DOHH2 (cell line): ENCODE data around the gene EXOC6B.

ENCODE experiments used
- CTCF ChIP-seq: fragments of 200-600 bp; sonication (generic); IDR thresholded peaks from one replicate; pipeline ENCODE4 v1.5.1; 2014; ENCODE audit warnings: antibody characterized with exemption, mild to moderate bottlenecking, low read depth, low read length; ENCODE audit not compliant: poor library complexity, severe bottlenecking
- EZH2phosphoT487 ChIP-seq: fragments of 200-600 bp; sonication (generic); IDR thresholded peaks from 2 replicates; pipeline ENCODE4 v1.6.1; 2017; ENCODE audit warnings: borderline replicate concordance, mild to moderate bottlenecking, antibody characterized with exemption, low read length, moderate library complexity, mixed read lengths

DNA sequence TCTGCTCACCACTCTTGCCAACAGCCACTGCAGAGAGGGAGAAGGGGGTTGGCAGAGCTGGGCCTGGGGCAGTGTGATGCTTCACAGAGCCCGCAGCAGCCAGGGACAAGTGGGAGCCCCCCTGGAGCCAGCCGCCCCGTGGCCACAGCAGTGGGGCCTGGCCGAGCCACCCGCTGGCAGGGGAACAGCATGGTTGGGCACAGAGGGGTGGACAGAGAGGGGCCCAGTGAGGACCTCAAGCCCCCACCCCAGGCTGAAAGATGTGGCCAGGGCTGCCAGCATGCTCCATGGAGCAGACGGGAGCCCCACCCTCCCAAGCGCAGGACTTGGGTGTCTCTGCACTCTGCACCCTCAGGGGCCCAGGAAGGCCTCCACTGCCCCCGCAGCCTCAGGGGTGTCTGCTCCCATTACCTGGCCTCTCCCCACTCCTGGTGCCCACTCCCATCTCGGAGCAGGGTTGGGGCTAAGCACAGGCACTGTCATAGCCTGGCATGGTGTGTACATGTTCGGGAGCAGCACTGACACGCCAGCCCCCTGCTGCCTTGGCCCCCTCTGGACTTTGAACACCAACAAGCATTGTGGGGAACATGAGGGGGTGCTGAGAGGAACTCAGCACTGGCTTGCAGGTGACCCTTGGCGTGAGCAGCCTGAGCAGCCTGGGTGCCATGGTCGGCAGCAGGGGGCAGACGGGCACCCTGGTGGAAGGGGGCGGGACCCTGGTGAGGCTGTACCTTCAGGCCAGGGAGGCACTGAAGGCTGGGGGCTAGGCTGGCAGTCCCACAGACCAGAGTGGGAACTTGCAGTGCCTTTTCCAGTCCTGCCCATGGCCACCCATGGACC, 398.6 kb downstream of the EXOC6B start:
- TF ChIP-seq CTCF (no peak), EZH2phosphoT487 (no peak)
